HG03354 (cell line): Measurements from ENCODE around the gene ARHGEF26.

Source experiments
- ATAC-seq: cut with Tn5 transposase; IDR thresholded peaks from one replicate; pipeline ENCODE4 v1.9.1; 2021; ENCODE audit warnings: mild to moderate bottlenecking; ENCODE audit not compliant: unreplicated experiment, poor library complexity, severe bottlenecking

The ARHGEF26 gene

DNA sequence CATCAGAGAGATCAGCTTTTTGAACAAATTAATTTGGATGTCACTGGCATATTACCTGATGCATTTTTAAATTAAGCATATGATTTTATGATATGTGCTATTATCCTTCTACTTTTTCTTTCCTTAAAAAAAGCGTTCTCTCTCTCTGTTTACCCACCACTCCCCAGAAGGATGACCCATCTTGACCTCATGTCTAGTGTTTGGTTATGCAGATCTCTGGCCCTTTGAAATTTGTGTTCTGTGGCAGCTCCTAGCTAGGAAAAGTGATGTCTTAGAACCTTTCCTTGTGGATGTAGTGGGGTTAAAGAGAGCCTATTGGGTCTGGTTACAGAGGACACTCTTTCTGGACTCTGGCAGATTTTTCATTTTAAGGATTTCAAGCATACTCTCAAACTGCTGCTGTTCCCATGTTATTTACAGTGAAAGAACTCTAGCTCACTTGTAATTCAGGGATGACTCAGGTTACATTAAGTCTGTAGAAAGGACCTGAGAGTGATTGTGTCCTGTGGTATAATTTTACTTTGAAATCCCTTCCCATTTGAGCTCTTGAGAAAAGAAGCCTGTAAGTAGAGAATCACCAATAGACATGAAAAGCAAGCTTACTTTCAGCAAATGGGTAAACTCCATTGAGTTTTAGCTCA lies 23.8 kb downstream of the ARHGEF26 start:
- no peak for ATAC-seq

DNA sequence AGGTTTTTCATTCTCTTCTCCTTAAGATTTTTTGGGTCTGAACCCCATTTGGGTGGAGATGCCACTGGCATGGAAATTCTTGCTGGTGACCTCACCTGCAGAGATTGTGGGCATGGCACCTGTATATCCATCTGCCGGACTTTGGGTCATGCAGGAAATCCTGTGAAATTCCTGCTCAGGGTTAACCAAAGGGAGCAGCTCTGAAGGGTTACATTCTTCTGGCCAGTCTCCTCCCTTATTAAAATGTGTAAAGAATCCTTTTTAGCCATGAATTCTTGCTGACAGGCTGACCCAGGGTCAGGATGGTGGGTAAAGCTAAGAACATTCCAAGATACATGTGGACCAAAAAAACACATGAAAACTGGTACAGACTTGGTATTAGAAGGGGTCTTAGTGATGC lies 27.4 kb downstream of the ARHGEF26 start:
- ATAC-seq = no peak

DNA sequence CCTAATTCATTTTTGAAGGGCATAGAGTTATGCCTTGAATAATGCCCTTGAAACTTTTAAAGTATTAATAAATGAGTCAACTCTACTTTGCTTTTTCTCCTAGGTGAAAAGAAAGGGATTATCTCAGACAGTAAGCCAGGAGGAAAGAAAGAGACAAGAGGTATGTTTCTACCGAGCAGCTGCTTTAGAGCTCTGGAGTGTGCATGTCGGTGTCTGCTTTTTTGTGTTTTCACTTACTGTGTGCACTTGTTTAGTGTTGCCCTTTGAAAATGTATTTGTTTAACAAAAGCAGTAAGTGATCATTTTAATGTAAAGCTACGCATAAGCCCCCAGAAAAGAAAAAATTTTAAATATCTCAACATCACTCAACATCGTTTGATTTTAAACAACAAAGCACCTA lies 28.1 kb downstream of the ARHGEF26 start:
- ATAC-seq = no peak

DNA sequence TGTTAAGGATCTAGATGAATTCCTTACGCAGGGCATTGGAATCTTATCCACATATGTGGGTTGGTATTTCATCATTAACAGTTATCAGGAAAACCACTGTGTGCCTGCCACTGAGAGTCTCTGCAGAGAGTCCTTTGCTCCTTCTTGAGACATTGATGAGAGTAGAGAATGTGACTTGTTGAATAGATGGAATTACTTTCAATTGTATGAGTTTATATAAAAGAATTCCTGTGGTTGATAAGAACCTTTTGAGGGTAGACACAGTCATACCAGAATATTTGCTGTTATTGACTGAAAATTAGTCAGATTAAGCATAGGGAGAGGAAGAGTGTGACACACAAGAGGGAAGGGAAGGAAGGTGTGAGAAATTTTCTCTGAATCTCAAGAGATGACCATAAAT lies 30.8 kb downstream of the ARHGEF26 start:
- no peak for ATAC-seq

DNA sequence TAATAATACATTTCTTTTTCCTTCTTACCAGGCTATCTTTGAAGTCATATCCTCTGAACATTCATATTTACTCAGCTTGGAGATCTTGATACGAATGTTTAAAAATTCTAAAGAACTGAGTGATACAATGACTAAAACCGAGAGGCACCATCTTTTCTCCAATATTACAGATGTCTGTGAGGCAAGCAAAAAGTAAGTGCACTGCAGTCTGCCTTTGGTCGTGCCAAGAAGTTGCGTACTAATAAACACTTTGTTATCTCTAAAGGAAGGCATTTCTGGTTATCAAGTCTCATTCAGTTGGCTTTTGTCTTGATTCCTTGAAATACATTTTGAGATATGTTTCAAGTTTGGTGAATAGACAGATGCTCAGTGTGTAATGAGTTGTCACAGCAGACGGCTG lies 31.6 kb downstream of the ARHGEF26 start:
- ATAC-seq = no peak

DNA sequence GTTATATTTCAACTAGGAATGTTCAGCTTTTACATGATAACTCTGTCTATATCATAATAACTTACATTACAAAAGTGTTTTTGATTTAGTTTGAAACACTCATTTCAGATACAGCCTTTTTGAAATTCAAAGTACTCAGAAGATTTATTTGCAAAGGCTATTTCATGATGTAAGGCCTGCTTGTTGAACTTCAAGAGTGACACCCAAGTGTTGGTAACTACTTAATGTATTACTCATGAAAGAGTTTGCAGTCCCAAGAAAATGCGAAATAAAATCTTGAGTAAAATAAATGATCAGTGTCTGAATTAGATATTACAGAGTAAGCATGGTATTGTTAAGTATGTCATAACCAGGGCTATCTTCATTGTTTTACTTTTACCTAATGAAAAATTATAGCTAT lies 35.3 kb downstream of the ARHGEF26 start:
- ATAC-seq = no peak

DNA sequence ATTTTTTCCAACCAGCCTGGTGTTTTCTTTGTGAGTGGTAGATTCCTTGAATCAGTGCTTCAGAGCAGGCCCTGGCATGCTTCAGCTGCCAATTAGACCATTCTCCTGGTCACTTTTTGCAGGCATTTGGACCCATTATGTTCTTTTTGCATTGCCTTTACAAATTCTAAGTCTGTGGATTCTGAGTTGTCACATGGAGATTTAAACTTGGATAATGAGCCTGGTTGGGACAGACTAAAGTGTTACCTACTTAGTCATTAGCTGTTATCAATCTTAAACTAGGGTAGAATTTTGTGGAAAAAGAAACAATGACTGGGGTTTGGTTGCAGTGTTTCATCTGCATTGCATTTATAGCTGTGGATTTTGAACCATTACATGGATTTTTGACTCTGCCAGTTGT lies 40.6 kb downstream of the ARHGEF26 start:
- no peak for ATAC-seq

DNA sequence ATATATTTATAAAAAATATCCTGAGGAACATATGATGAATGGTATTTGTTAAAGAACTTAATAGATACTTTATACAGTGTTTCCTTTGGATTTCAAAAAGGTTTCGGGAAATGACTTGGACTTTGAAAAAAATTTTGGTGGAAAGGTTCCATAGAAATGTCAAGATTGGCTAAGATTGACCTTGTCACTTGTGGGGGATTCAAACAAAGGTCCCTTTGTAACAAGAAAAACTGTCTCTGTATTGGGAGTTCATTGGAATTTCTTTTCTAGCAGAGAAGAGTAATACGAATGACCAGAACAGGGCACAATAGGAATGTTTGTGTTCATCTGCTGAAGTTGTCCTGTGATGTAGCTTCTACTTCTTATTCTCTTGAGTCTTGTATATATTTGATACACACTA lies 43.2 kb downstream of the ARHGEF26 start:
- ATAC-seq = no peak

DNA sequence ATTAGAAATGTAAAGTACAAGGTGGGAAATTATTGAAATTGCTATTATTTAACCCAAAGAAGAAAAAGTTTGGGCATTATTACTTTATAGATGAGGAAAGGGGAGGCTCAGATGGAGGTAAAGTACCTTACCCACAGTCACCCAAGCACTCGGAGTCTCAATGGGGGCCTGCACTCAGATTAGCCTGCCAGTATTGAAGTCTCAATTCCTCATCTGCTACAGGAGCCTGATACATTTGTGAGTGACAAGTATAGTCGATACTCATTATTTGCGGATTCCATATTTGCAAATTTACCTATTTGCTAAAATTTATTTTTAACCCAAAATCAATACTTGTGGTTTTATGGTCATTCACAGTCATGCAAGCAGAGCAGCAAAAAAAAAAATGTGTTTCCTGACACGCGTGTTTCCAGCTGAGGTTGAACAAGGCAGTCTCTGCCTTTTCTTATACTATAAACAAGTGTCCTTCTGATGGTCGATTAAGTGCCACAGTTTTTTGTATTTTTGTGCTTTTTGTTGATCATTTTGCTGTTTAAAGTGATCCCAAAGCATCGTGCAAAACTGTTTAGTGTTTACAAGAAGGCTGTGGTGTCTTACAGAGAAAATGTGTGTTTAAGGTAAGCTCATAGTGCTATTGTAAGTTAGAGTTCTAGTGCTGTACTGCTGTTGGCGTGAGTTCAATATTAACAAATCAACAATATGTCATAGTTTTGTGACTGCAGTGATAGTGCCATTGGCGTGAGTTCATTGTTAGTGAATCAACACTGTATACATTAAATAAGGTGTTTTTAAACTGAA lies 48.0 kb downstream of the ARHGEF26 start:
- no peak for ATAC-seq

DNA sequence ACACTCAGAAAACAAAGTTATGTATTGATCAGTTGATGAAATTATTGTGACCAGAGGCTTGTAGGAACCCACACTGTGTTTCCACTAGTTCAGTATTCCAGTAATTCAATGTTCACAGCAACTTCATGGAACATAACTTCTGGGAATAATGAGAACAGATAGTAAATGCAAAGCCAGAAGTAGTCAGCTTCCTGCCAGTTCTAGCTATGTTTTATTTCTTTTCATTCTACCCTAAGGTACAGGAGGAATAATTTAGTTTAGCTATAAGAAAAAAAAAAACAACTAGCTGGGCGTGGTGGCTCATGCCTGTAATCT lies 48.6 kb downstream of the ARHGEF26 start:
- no peak for ATAC-seq

DNA sequence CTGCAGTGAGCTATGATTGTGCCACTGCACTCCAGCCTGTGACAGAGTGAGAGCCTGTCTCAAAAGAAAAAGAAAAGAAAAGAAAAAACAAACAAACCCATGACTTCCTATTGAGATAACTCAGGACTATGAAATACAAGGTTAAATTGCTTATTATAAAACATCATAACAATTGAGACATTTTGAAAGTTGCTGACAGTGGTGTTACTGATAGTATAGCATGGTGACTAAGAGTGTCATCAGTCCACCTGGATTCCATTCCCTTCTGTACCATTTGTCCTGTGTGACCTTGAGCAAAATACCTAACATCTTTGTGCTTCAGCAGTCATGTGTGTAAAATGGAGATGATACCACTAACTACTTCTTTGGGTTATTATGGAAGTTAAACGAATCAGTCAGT lies 49.1 kb downstream of the ARHGEF26 start:
- no peak for ATAC-seq

DNA sequence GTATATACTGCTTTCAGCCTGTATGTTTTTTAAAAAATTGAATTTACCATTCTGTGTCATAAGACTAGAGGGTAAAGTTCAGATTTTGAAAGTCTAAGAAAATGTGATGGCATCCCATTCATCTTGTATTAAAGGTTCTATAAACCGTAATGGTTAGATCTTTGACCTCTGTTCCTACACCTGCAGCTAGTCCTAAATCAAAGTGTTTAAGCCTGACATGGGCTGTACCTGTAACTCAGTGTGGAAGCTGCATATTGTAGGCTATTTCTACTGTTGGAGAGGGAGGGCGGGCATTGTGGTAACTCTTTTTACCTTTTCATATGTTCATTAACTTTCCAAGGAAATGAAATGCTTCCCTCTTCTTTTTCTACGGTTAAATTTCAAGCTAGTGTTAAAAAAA lies 53.9 kb downstream of the ARHGEF26 start:
- ATAC-seq = no peak

DNA sequence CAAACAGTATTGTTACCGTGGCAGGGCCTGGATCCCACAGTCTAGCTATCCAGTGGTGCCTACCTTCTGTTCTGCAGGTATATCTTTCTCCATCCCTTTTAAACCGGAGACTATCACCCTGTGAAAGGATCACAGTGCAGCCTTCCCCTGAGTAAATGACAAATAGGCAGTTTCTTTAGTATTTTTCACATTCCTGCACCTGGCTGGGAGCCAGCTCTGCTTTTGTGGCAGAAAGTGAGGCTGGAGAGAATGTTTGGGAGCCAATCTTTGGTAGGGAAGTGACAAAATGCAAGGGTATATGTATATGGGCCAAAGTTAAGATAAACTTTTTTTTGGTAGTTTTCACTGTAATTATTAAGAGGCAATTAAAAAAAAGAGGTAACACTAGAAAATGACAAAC lies 54.8 kb downstream of the ARHGEF26 start:
- ATAC-seq = no peak

DNA sequence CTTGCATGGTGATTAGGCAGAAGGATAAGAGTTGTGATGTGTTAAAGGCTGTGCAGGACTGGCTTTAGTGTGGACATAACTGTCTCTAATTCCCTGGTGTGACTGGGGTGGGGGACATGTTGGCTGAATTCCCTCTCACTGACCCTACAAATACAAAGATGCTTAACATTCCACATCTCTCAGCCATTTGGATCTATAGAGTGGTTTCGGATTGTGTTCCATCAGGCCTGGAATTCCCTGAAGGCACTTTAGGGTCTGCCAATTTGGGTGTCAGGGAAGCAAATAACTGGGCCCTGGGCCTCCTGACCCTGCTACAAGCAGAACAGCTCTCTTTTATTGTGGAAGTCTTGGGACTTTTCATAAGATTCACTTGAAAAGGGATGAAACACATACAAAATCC lies 56.2 kb downstream of the ARHGEF26 start:
- ATAC-seq = no peak

DNA sequence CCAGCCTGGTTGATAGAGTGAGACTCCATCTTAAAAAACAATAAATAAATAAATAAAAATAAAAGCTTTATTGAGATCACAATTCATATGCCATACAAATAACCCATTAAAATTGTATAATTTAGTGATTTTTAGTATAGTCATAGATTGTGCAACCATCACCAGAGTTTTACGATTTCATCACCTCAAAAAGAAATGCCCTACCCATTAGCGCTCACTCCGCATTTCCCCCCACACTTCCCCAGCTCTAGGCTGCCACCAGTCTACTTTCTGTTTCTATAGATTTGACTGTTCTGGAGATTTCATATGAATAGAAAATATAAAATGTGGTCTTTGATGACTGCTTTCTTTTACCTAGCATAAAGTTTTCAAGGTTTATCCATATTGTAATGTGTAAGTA lies 57.0 kb downstream of the ARHGEF26 start:
- ATAC-seq = no peak

DNA sequence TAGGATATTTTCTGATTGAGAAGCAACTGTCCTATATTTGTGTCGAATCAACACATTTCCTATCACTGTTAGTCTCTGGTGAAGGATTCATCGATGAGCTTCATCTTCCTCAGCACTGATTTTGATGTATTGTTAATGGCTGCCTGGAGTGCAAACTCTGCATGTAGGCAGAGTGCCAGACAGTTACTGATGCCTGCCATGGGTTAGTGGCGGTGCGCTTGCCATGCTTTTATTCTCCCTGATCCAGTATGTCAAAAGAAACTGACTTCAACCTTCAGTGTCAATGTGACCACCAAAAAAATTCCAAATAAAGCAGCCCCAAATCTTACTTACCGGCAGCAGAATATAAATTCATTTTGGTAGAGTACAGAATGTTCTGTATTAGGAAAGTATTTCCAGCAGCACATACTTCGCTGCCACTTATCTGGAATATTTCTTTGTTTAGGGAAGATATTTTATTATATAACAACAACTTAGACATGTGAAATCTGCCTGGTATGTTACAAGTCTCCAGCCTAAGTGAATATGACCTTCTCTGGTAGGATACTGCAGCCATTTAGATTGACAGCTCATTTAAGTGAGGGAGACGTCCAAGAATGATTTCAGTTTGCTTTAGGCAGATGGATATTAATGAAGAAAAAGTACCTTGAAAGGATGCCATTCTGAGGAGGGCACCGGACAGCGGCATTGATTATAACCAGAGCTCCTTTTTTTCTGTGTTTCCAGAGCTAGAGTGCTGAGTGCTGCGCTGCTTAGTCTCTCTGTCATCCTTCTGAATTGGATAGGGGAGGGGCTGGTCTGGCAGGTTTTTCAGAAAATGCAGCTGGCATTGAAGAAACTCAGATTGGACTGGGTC lies 59.9 kb downstream of the ARHGEF26 start:
- no peak for ATAC-seq

DNA sequence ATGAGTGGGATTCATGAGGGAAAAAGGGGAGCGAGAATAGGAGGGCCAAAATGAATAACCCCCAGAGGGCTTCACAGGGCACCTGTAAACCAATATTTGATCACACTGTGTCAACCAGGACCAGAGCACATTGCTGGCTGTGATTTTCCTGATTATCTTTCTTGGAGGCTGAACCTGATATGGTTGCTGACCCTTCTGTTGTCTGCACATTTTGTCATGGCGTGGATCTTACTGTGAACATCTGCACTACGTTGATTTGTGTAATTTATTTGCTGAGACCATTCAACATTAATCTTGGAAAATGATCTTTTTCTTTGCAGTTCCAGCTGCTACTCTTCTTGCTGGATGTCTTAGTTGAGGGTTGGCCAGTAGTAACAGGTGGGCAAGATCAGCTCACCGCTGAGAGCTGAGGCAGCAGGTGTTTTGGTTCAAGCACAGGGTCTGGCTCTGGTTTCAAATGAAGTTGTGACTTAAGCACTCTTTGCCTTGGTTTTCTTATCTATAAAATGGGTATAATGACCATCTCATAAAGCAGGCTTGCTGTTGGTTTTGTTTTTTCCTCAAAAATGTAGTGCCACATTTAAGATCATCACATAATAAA lies 61.2 kb downstream of the ARHGEF26 start:
- no peak for ATAC-seq

DNA sequence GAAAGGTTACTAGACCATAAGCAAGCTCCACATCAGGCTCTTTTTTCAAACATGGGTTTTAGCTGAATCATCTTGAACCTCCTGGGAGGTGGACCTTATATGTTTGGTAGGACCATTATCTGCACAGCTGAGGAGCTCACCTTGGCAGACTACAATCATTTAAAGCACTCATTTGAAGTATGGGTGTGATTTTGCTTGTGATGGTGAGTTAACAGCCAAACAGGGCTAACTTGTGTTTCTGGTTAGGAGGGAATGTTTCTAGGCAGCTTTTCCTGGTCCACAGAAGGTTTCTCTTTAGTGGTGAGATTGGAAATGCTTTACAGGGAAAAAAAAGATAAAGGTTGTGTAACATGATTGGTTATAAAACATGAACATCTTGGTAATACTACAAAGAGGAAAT lies 61.8 kb downstream of the ARHGEF26 start:
- no peak for ATAC-seq

DNA sequence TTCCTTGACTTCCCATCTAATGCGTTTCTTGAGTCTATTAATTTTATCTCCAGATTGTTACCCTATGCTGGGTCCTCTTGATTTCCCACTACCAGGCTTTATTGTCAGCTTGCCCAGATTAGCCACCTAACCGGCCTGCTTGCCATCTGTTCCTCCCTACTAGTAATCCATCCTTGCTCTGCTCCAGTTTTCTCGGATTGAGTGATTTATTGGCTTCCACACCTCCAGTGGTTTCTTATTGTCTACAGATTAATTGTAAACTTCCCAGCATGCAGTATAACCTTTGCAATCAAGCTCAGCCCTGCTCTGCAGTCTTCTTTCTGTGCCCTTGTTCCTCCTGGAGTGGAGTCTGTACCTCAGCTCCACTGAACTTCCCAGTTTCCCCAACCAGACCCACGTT lies 63.4 kb downstream of the ARHGEF26 start:
- no peak for ATAC-seq

DNA sequence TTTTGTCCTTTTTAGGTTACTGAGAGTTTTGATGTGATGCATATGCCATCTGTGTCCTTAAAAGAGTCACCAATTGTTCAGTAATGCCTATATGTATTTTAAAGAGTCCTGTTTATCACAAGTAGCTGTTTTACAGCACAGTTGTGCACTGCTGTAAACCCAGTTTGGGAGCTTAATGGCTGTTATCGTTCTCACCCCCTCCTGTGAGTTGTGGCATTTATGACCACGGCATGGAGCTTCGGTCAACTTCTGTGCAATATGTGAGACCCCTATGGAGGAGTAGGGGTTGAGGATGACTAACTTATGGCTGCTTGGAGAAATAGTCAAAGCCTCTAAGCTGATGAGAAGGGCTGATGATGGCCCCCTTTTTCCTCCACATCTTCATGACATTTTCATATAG lies 67.2 kb downstream of the ARHGEF26 start:
- ATAC-seq = no peak

DNA sequence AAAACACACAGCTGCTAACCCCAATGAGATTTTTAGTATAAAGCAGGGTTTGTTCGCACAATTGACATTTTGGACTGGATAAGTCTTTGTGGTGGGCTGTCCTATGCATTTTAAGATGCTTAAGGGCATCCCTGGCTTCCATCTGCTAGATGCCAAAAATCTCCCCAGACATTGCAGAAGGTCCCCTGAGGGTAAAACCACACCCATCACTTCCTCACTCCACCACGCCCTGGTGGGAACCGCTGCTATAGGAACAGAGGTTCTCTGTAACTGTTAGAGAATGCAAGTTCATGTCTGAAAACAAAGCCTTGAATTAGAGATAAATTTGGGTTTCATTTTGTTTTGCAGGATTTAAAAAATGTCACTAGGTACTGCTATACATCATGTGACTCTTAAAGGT lies 67.7 kb downstream of the ARHGEF26 start:
- no peak for ATAC-seq
